HepG2 (cell line): ENCODE measurements around the gene AAR2. TPM values are rescaled to one million over a fixed set of nuclear protein-coding genes. Genes with fewer than 3 reads are reported as not detected.

Experiments used
- ARID5B ChIP-seq: IDR thresholded peaks from 2 replicates; pipeline ENCODE4 v1.4.0; 2020; ENCODE audit warnings: mild to moderate bottlenecking, missing genetic modification reagents
- DR1 ChIP-seq: sonication (generic); formaldehyde crosslinking; IDR thresholded peaks from 2 replicates; pipeline ENCODE4 v1.8.0; 2021; ENCODE audit warnings: mild to moderate bottlenecking, missing genetic modification reagents, inconsistent platforms
- GABPB1 ChIP-seq: IDR thresholded peaks from 2 replicates; pipeline ENCODE4 v1.6.1; 2016; ENCODE audit warnings: mild to moderate bottlenecking, missing genetic modification reagents, moderate library complexity, missing compliant biosample characterization
- RFXAP ChIP-seq: sonication (generic); formaldehyde crosslinking; IDR thresholded peaks from 2 replicates; pipeline ENCODE4 v1.4.0; 2020; ENCODE audit warnings: missing genetic modification reagents, borderline replicate concordance
- ZNF432 ChIP-seq: sonication (generic); formaldehyde crosslinking; IDR thresholded peaks from 2 replicates; pipeline ENCODE4 v1.5.0; 2020; ENCODE audit warnings: missing genetic modification reagents, mild to moderate bottlenecking, borderline replicate concordance
- ZNF792 ChIP-seq: IDR thresholded peaks from 2 replicates; pipeline ENCODE4 v1.6.1; 2016
- ZNF850 ChIP-seq: sonication (generic); formaldehyde crosslinking; conservative IDR thresholded peaks from 2 replicates; pipeline ENCODE4 v1.9.0; 2021; ENCODE audit warnings: mild to moderate bottlenecking, missing genetic modification reagents
- ZSCAN21 ChIP-seq: sonication (generic); formaldehyde crosslinking; IDR thresholded peaks from 2 replicates; pipeline ENCODE4 v1.8.0; 2022; ENCODE audit warnings: mild to moderate bottlenecking, missing genetic modification reagents, moderate library complexity, borderline replicate concordance
- polyA plus RNA-seq, 8 experiments: library from polyadenylated mRNA; depleted of rRNA in 3 of 8; stranded (reverse) in 7 of 8; unstranded in 1 of 8; fragments of >200 nt; fragmentation: Illumina TruSeq in 4 of 8; extraction: Trizol in 4 of 8; gene quantifications; 2 replicates each; pipeline versions ENCODE4 v1.2.1 to v1.2.3, GENCODE V29; 2011 to 2016; ENCODE audit warnings: low read depth in 4 of 8, missing spikeins in 1 of 8, mixed read lengths in 1 of 8; ENCODE audit not compliant: insufficient read depth in 1 of 8
- total RNA-seq, 5 experiments: library from RNA; depleted of rRNA; stranded (reverse); fragments of >200 nt; fragmentation: Illumina TruSeq; extraction: Trizol; gene quantifications; 2 replicates each; pipeline ENCODE4 v1.2.3, GENCODE V29; 2016; ENCODE audit warnings: low read depth in 1 of 5
- TF ChIP-seq, protein P1 (sequence below): sonication (generic); formaldehyde crosslinking; IDR thresholded peaks from 2 replicates; pipeline ENCODE4 v1.5.1; 2020; ENCODE audit warnings: missing genetic modification reagents, mild to moderate bottlenecking, borderline replicate concordance
- TF ChIP-seq, protein P2 (sequence below), 2 experiments: fragments of 450-650 bp in 1 of 2; sonication (generic) in 1 of 2; formaldehyde crosslinking in 1 of 2; IDR thresholded peaks; 2 replicates each; pipeline versions ENCODE4 v1.6.1 to v1.8.0; 2016 to 2022; ENCODE audit warnings: antibody characterized with exemption in 1 of 2, mild to moderate bottlenecking in 1 of 2, missing genetic modification reagents in 1 of 2
- TF ChIP-seq, protein P3 (sequence below): sonication (generic); formaldehyde crosslinking; IDR thresholded peaks from 2 replicates; pipeline ENCODE4 v1.8.1; 2023; ENCODE audit warnings: missing genetic modification reagents, mild to moderate bottlenecking, borderline replicate concordance

The AAR2 gene
- total and polyA plus RNA-seq, 2 of the 13 experiments (the other 11 are each of a cell fraction or from before 2014, with no cell fraction given): 45.2 to 46.2 TPM

GRCh38 chr20:36270744-36271638 is 34.7 kb downstream of the AAR2 start (continued):
- TF ChIP-seq ZNF792 (CRISPR knock-in tag) (0 out of 2 replicates have a peak, but pooled peaks have one; percentile 17), GABPB1 (CRISPR knock-in tag) (peak; percentile 94), ARID5B (CRISPR knock-in tag) (peak; percentile 60), ZNF850 (CRISPR knock-in tag) (no peak), ZNF432 (CRISPR knock-in tag) (0 out of 2 replicates have a peak, but pooled peaks have one; percentile 58), ZSCAN21 (CRISPR knock-in tag) (peak; percentile 86), DR1 (CRISPR knock-in tag) (no peak), RFXAP (CRISPR knock-in tag) (no peak; the same call in 1 of the 2 replicates)
- TF ChIP-seq, protein P1, sequence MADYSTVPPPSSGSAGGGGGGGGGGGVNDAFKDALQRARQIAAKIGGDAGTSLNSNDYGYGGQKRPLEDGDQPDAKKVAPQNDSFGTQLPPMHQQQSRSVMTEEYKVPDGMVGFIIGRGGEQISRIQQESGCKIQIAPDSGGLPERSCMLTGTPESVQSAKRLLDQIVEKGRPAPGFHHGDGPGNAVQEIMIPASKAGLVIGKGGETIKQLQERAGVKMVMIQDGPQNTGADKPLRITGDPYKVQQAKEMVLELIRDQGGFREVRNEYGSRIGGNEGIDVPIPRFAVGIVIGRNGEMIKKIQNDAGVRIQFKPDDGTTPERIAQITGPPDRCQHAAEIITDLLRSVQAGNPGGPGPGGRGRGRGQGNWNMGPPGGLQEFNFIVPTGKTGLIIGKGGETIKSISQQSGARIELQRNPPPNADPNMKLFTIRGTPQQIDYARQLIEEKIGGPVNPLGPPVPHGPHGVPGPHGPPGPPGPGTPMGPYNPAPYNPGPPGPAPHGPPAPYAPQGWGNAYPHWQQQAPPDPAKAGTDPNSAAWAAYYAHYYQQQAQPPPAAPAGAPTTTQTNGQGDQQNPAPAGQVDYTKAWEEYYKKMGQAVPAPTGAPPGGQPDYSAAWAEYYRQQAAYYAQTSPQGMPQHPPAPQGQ: no peak
- TF ChIP-seq, protein P2, sequence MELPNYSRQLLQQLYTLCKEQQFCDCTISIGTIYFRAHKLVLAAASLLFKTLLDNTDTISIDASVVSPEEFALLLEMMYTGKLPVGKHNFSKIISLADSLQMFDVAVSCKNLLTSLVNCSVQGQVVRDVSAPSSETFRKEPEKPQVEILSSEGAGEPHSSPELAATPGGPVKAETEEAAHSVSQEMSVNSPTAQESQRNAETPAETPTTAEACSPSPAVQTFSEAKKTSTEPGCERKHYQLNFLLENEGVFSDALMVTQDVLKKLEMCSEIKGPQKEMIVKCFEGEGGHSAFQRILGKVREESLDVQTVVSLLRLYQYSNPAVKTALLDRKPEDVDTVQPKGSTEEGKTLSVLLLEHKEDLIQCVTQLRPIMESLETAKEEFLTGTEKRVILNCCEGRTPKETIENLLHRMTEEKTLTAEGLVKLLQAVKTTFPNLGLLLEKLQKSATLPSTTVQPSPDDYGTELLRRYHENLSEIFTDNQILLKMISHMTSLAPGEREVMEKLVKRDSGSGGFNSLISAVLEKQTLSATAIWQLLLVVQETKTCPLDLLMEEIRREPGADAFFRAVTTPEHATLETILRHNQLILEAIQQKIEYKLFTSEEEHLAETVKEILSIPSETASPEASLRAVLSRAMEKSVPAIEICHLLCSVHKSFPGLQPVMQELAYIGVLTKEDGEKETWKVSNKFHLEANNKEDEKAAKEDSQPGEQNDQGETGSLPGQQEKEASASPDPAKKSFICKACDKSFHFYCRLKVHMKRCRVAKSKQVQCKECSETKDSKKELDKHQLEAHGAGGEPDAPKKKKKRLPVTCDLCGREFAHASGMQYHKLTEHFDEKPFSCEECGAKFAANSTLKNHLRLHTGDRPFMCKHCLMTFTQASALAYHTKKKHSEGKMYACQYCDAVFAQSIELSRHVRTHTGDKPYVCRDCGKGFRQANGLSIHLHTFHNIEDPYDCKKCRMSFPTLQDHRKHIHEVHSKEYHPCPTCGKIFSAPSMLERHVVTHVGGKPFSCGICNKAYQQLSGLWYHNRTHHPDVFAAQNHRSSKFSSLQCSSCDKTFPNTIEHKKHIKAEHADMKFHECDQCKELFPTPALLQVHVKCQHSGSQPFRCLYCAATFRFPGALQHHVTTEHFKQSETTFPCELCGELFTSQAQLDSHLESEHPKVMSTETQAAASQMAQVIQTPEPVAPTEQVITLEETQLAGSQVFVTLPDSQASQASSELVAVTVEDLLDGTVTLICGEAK (IDR thresholded peaks at IDR 0.05): peak; percentile 31
- TF ChIP-seq, protein P2 (CRISPR knock-in tag; IDR thresholded peaks at IDR 0.05): 0 out of 2 replicates have a peak, but pooled peaks have one; percentile 46
- TF ChIP-seq, protein P3, sequence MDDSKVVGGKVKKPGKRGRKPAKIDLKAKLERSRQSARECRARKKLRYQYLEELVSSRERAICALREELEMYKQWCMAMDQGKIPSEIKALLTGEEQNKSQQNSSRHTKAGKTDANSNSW (CRISPR knock-in tag): no peak
